ENCODE results near the gene PPP6R3. TPM values are rescaled to one million over a fixed set of nuclear protein-coding genes. Genes with fewer than 3 reads are reported as not detected.

PPP6R3 gene
- total and polyA plus RNA-seq, 2 of the 8 experiments (the other 6 are each of a cell fraction or from before 2014, with no cell fraction given): 44.6 to 150 TPM

DNA sequence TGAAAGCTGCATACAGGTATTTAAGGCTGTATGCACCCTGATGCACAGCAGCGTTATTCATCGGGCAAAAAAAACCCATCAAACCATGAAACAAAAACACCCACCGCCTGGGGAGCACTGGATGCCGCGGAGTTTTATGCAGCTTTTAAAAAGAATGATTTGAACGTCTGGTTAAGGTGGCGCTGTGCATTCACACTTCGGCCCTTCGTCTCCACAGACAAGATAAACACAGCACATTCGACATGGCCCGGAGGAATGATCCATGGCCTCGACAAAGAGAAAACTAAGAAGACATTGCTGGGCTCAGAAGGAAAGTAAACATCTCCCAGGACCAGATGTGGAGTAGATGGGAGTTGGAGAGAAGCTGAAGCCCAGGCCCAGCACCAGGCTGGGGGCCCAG lies 183.0 kb downstream of the PPP6R3 start:
- no peaks in the 10 kb centered on the region for H3K23me2 ChIP-seq (ENCODE audit: low read depth, low read length)
- no peak overlapping the region for H4K5ac ChIP-seq (ENCODE audit: insufficient read length, low read depth, low read length)
- no peaks in the 10 kb centered on the region for H3K36me3 ChIP-seq (ENCODE audit: control insufficient read depth in 2 of 4, insufficient read depth in 4 of 4, low read length in 3 of 4)
- H3K79me1 ChIP-seq (ENCODE audit: low read depth, low read length): no peaks in the 10 kb centered on the region
- ChIA-PET CTCF (ENCODE audit: partially characterized antibody) (interaction anchor here (0.7 to 1.6 kb wide), 8 partner anchors 13 to 155 kb away, joined by 3 to 6 read pairs (median 4); no protein-coding TSS in a partner anchor), POLR2A (ENCODE audit: partially characterized antibody) (interaction anchor here (0.6 to 1.7 kb wide), 3 partner anchors 37 to 129 kb away, joined by 3 to 7 read pairs (median 5); no protein-coding TSS in a partner anchor)
- no peaks in the 10 kb centered on the region for H3K79me2 ChIP-seq (ENCODE audit: control insufficient read depth in 1 of 2, insufficient read depth in 2 of 2, low read length in 2 of 2)
- H3K9ac ChIP-seq (replicated peaks in 1 of 4; ENCODE audit: extremely low read depth in 1 of 4, low read depth in 3 of 4, low read length in 3 of 4): no peak overlapping the region
- no peak overlapping the region for H3K4me3 ChIP-seq (ENCODE audit: extremely low read depth in 1 of 4, insufficient read depth in 2 of 4, low read depth in 3 of 4, low read length in 4 of 4)
- no peak overlapping the region for H3K4me2 ChIP-seq (ENCODE audit: insufficient read depth in 1 of 2, low read depth in 2 of 2, low read length in 2 of 2)
- H3K9me3 ChIP-seq (ENCODE audit: insufficient read depth in 2 of 2, low read depth in 1 of 2, low read length in 1 of 2): peaks cover 0 to 6% of the 10 kb centered on the region in 2 experiments; a peak in 3 of 4 replicates
- no peak overlapping the region for H2BK120ac ChIP-seq (replicated peaks; ENCODE audit: low read depth, low read length)
- no peak for DNase-seq (ENCODE audit: low read depth in 1 of 2, low spot score in 2 of 2)
- H3K14ac ChIP-seq (ENCODE audit: insufficient read length): no peak overlapping the region
- no peak overlapping the region for H3K27ac ChIP-seq (ENCODE audit: low read depth, low read length)
- H3K27me3 ChIP-seq (replicated peaks in 1 of 4; ENCODE audit: control insufficient read depth in 3 of 4, extremely low read depth in 1 of 4, insufficient read depth in 3 of 4, low read length in 3 of 4): no peaks in the 10 kb centered on the region
- no peak overlapping the region for H2AK5ac ChIP-seq (ENCODE audit: low read depth, low read length)
- peaks cover 0 to 2% (median 0%) of the 10 kb centered on the region in 4 experiments; a peak in 1 of 7 replicates for H3K4me1 ChIP-seq (replicated peaks in 1 of 4; ENCODE audit: control insufficient read depth in 3 of 4, insufficient read depth in 4 of 4, low read length in 3 of 4)
- no peak overlapping the region for H3K4ac ChIP-seq (replicated peaks; ENCODE audit: insufficient read length, low read depth, low read length)
- H4K91ac ChIP-seq (replicated peaks; ENCODE audit: insufficient read length, low read length): no peak overlapping the region
- H4K20me1 ChIP-seq (replicated peaks in 1 of 2; ENCODE audit: control insufficient read depth in 1 of 2, insufficient read depth in 2 of 2, low read length in 2 of 2): no peaks in the 10 kb centered on the region
- no peak overlapping the region for H2BK20ac ChIP-seq (ENCODE audit: low read length)
- no peak overlapping the region for H2BK15ac ChIP-seq (ENCODE audit: low read length)
- H3K23ac ChIP-seq (ENCODE audit: insufficient read length): no peak overlapping the region
- H2BK12ac ChIP-seq (ENCODE audit: low read depth, low read length): no peak overlapping the region
- H4K8ac ChIP-seq (ENCODE audit: extremely low read depth, insufficient read depth, low read length): no peak overlapping the region
- no peak overlapping the region for H2BK5ac ChIP-seq (ENCODE audit: low read depth, low read length)
- H3K56ac ChIP-seq (replicated peaks; ENCODE audit: insufficient read length, low read depth, low read length): no peak overlapping the region
- no peak overlapping the region for H2AFZ ChIP-seq (ENCODE audit: low read length)
- no peak for FAIRE-seq
- no peak overlapping the region for H3K18ac ChIP-seq (ENCODE audit: extremely low read depth, low read length)
- WGBS, 2 experiments (ENCODE audit: extremely low coverage in 1 of 2, insufficient coverage in 1 of 2, insufficient read length in 1 of 2, insufficient replicate concordance in 2 of 2, low coverage in 1 of 2, low lambda C conversion rate in 2 of 2, missing lambda C conversion rate in 1 of 2): 71% methylated on average over 12 of the region's 12 CpGs; no CpG with 5 or more reads in 1 of the 2 experiments
- TF ChIP-seq POLR2AphosphoS5 (IDR thresholded peaks at IDR 0.05; ENCODE audit: low read depth, low read length) (no peak), POU5F1 (IDR thresholded peaks at IDR 0.05; ENCODE audit: low read depth, low read length) (no peak), JUN (IDR thresholded peaks at IDR 0.05; ENCODE audit: low read depth, low read length) (no peak), TAF7 (optimal IDR thresholded peaks at IDR 0.05; ENCODE audit: borderline replicate concordance, low read depth, low read length) (no peak), CBX8 (IDR thresholded peaks at IDR 0.05; ENCODE audit: borderline replicate concordance, low read depth, low read length) (no peak), CEBPB (IDR thresholded peaks at IDR 0.05; ENCODE audit: low read depth, low read length) (no peak), BACH1 (IDR thresholded peaks at IDR 0.05; ENCODE audit: low read length) (no peak), RFX5 (IDR thresholded peaks at IDR 0.05; ENCODE audit: borderline replicate concordance, low read depth, low read length) (no peak), KDM1A (IDR thresholded peaks at IDR 0.05; ENCODE audit: borderline replicate concordance, low read length) (no peak), PHF8 (conservative IDR thresholded peaks at IDR 0.05; ENCODE audit: low read depth, low read length) (no peak), NANOG (IDR thresholded peaks at IDR 0.05; ENCODE audit: insufficient read depth, low read depth, low read length, poor library complexity, severe bottlenecking) (no peak), CBX5 (IDR thresholded peaks at IDR 0.05; ENCODE audit: low read depth, low read length) (no peak), KDM4A (IDR thresholded peaks at IDR 0.05; ENCODE audit: low read depth, low read length, severe bottlenecking) (no peak)
- TF ChIP-seq, protein P1, sequence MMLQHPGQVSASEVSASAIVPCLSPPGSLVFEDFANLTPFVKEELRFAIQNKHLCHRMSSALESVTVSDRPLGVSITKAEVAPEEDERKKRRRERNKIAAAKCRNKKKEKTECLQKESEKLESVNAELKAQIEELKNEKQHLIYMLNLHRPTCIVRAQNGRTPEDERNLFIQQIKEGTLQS (IDR thresholded peaks at IDR 0.05; ENCODE audit: insufficient read depth, low read depth, low read length): no peak
